ENCODE results near the gene PTPRG.

The PTPRG gene

DNA sequence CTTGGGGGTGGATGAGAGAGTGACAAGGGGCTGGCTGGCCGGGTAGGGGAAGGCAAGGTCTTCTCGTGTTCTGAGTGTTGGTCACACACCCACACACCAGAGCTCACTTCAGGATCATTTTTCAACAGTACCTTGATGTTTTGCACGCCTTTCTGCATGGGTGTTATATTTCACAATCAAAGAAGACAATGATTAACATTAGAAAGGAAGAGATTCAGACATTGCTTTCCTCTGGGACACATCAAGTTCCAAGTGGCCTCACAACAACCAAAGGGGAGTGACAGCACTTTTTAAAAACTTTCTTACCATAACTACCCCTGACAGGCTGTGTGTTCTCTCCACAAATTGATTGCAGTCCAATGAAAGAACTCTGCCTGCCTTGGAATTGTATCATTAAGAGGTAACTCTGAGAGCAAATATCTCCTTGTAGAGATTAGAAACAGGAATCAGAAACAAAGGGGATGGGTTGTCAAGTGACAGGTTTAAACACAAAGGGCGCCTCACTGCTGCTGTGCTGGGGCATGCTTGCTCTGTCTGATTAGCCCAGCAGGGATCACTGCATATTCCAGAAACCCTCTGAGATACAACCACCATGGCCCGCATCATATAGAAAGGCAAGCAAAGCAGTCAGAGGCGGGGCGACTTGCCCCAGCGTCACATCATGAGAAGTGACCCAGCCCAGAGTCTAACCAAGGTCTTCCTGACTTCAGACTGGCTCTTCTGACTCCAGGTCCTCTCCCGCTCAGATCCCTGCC lies 581.1 kb downstream of the PTPRG start:
- no peak for DNase-seq

DNA sequence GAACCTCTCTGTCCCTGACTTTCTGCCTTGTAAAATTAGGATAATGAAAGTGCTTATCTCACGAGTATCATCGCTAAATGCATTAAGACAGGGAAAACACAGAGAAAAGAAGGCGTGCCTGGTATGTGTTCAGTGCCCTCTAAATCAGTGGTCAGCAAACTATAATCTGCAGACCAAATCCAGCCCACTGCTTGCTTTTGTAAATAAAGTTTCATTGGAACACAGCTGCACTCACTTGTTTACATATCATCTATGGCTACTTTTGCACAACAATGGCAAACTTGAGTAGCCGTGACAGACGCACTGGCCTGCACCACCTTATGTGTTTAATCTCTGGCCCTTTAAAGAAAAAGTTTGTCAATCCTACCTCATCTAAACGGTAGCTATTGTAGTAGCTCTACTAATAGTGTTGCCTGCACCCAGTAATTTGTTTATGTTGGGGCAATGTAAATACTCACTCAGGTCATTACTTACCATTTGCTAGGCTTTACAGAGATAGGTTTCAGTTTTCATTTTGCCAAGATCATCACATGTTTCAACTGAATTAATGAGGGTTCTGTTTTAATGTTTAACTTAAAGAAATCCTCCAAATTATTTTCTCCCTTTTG lies 582.6 kb downstream of the PTPRG start:
- DNase-seq, result no peak

DNA sequence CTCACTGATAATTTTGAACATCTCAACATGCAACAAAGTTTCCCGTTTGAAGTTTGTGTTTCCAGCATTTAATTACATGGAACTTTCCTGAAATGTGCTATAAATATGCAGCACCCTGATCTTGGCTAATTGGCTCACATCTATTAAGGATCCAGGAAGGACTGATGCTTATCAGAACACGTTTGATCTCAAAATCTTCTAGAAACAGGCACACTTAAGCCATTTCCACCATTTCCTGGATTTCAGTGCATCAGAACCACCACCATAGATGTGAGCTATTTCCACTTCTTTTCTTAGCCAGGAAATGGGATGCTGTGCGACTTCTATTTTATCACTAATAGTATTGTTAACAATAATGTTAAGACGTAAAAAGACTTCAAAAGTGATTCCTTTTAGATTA lies 583.1 kb downstream of the PTPRG start:
- no peak for DNase-seq

GRCh38 chr3:62145086-62145757 lies 583.9 kb downstream of the PTPRG start:
- DNase-seq, result peak; percentile 19

GRCh38 chr3:62149539-62149938 lies 588.2 kb downstream of the PTPRG start:
- DNase-seq, result no peak

DNA sequence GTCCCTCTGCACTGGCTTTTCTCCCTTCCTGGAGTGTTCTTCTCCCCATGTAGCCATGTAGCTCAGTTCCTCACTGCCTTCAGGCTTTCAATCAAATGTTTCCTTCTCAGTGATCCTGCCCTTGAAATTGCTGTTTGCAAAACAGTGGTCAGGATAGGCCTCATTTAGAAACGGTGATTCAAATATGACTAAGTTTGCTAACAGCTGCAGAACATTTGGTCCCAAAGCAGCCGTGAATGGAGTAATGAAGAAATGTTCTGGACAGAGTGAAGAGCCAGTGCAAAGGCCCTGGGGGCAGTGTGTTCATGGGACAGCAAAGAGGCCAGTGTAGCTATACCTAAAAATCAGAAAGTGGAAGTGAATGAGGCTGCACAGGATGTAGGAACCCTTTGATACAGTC lies 588.6 kb downstream of the PTPRG start:
- peak; percentile 61 for DNase-seq

GRCh38 chr3:62151591-62151990 lies 590.2 kb downstream of the PTPRG start:
- peak; percentile 43 for DNase-seq

DNA sequence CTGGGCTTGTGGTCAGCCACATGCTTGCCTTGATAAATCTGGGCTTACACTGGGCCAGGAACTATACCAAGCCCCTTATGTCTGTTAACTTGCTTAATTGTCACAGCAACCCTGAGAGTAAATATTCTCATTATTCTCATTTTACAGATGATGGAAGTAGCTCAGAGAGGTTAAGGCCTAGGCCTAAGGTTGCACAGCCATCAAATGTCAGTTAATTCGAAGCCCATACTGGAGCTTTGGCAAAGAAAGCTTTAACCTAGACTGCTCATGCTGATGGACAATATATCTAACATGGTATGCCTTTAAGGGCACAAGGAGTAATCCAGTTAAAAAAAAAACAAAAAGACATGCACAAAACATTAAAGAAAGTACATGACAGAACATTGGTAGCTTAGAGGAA lies 591.9 kb downstream of the PTPRG start:
- no peak for DNase-seq

GRCh38 chr3:62154457-62155148 lies 593.2 kb downstream of the PTPRG start:
- DNase-seq, result no peak

- DNase-seq, result no peak
Observed at GRCh38 chr3:62159056-62159708, 597.8 kb downstream of the PTPRG start.

- DNase-seq, result peak; percentile 54
Observed at GRCh38 chr3:62159709-62160092, 598.3 kb downstream of the PTPRG start.

- peak; percentile 19 for DNase-seq
Observed at GRCh38 chr3:62161371-62161770, 600.0 kb downstream of the PTPRG start.

- DNase-seq, result no peak
Observed at GRCh38 chr3:62164196-62164595, 602.8 kb downstream of the PTPRG start.

DNA sequence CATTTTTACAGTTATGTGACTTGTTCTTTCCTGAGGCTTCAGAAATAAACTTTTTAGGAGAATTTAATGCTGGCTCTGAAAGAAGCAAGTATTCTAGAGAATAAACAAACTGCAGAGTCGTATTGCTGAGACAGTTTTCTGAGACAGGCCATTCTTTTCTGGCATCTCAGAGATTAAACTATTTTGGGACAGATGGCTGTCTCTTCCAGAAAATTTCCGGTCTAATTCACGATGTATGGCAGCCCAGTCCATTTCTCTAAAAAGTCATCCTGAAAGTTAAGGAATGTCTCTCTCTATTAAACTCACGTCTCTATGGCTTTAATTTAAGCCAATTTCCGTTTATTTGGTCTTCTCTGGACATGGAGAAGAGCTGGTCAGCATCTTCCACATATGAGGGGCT lies 603.4 kb downstream of the PTPRG start:
- DNase-seq, result no peak

DNA sequence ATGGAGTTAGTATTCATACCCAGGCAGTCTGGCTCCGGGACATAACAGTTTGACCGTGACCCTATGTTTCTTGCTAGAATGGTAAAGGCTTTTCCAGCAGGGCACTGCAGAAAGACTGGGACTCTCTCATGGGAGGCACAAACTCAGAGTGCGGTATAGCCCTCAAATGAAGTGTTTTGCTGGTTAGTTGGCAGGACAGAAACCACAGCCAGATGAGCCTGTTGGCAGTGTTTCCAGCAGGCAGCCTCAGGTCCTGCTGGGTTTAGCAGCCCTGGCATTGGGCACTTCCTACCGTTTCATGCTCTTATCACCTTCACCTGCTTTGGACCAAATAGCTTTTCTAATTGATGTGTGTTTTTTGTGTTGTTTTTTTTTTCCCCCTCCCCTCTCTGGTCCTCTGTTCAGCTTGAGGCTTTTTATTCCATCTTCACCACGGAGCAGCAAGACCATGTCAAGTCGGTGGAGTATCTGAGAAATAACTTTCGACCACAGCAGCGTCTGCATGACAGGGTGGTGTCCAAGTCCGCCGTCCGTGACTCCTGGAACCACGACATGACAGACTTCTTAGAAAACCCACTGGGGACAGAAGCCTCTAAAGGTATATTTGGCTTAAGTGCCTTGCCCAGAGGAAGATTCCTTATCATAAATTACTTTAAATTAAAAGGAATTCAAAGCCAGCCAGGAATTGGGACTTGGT lies 606.3 kb downstream of the PTPRG start:
- no peak for DNase-seq

GRCh38 chr3:62168356-62168755 lies 607.0 kb downstream of the PTPRG start:
- DNase-seq, result no peak

DNA sequence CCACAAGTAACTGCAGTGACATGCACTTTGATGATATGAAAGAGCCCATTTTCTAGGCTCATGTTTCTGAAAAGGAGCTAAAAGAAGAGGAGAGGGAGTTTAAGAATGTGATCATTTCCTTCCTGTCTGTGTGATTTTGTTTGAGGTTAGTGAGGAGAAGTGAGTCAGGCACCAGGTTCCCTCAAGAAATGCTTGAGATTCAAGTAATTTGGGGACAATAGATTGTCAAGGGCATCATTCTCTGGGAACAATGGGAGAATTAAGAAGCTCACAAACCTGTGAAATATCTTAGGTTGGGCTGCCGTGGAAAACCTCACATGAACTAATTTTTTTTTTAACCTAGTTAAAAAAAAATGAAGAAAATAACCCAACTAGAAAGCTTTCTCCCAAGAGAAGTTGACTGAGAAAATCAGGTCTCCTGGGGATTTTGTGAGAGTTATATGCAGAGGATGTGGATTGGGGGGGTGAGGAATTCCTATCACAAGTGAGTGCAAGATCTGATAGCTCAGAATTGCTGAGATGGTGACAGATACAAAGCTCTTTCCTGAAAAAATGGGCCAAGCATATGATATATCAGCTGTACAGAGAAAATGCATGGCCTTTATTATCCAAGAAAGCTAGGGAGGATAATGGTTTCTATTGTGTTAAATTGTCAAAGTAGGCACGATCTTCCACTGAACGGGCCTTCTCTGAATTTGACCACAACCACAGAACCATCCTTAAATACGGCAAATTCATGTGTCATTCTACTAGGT lies 608.7 kb downstream of the PTPRG start:
- DNase-seq, result peak; percentile 77

DNA sequence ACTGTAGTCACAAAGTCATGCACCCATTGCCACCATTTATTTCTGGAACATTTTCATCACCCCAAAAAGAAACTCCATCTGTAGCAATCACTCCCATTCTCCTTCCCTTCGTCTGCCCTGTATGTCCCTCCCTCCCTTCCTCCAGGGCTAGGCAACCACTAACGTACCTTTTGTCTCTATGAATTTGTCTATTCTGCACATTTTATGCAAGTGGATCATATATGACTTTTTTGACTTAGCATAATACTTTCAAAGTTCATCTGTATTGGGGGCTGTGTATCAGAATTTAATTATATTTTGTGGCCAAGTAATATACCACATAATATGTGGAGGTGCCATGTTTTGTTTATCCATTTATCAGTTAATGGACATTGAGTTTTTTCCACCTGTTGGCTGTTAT lies 610.4 kb downstream of the PTPRG start:
- no peak for DNase-seq

- DNase-seq, result no peak
Observed at GRCh38 chr3:62172199-62172598, 610.8 kb downstream of the PTPRG start.

GRCh38 chr3:62173939-62174515 lies 612.7 kb downstream of the PTPRG start:
- DNase-seq, result no peak

GRCh38 chr3:62175161-62175560 lies 613.8 kb downstream of the PTPRG start:
- no peak for DNase-seq
